DND-41 (cell line): ENCODE data around the gene CDHR3.

Experiments used
- ATAC-seq: fragments of 200-7000 bp; cut with Tn5 transposase; 3 replicates; pipeline ENCODE4 v1.9.1; 2021; ENCODE audit warnings: low read depth; ENCODE audit not compliant: insufficient read depth
- DNase-seq: peaks from one replicate; pipeline ENCODE4 v3.0.0-alpha.2; 2020
- H2AFZ ChIP-seq: 2 replicates; pipeline ENCODE4 v1.6.0; 2012; ENCODE audit warnings: low read depth, low read length
- H3K27ac ChIP-seq: 2 replicates; pipeline ENCODE4 v1.5.1; 2012; ENCODE audit warnings: low read length, inconsistent platforms
- H3K27me3 ChIP-seq: fragments of 200-600 bp; sonication (generic); 2 replicates; pipeline ENCODE4 v1.6.0; 2012; ENCODE audit warnings: low read length, mild to moderate bottlenecking, inconsistent platforms; ENCODE audit not compliant: insufficient read depth, poor library complexity
- H3K36me3 ChIP-seq: 2 replicates; pipeline ENCODE4 v1.5.1; 2012; ENCODE audit warnings: low read length, inconsistent platforms; ENCODE audit not compliant: insufficient read depth
- H3K4me1 ChIP-seq: 2 replicates; pipeline ENCODE4 v1.5.1; 2012; ENCODE audit warnings: mild to moderate bottlenecking, low read length; ENCODE audit not compliant: insufficient read depth
- H3K4me2 ChIP-seq: 2 replicates; pipeline ENCODE4 v1.6.0; 2012; ENCODE audit warnings: mild to moderate bottlenecking, moderate library complexity, low read length, inconsistent platforms; ENCODE audit not compliant: insufficient read depth
- H3K4me3 ChIP-seq, 2 experiments: fragments of 200-600 bp in 1 of 2; shearing (Covaris generic) in 1 of 2; 2 replicates each; pipeline ENCODE4 v1.5.1; 2012 to 2016; ENCODE audit warnings: inconsistent platforms in 2 of 2, low read length in 2 of 2, mild to moderate bottlenecking in 2 of 2, low read depth in 1 of 2, moderate library complexity in 1 of 2
- H3K79me2 ChIP-seq: 2 replicates; pipeline ENCODE4 v1.6.0; 2012; ENCODE audit warnings: low read length, inconsistent platforms; ENCODE audit not compliant: insufficient read depth
- H3K9ac ChIP-seq: 2 replicates; pipeline ENCODE4 v1.6.0; 2012; ENCODE audit warnings: low read depth, mild to moderate bottlenecking, inconsistent platforms, low read length, moderate library complexity
- H3K9me3 ChIP-seq: 2 replicates; pipeline ENCODE4 v1.5.1; 2012; ENCODE audit warnings: low read length, moderate library complexity, mild to moderate bottlenecking, inconsistent platforms; ENCODE audit not compliant: insufficient read depth, severe bottlenecking
- H4K20me1 ChIP-seq: 2 replicates; pipeline ENCODE4 v1.6.0; 2012; ENCODE audit warnings: low read length; ENCODE audit not compliant: insufficient read depth
- EZH2 ChIP-seq: IDR thresholded peaks from 3 replicates; pipeline ENCODE4 v1.6.1; 2012; ENCODE audit warnings: borderline replicate concordance, low read depth, mild to moderate bottlenecking, moderate library complexity, low read length, inconsistent platforms; ENCODE audit not compliant: severe bottlenecking
- TF ChIP-seq, protein P1 (sequence below): IDR thresholded peaks from 2 replicates; pipeline ENCODE4 v1.5.1; 2012; ENCODE audit warnings: borderline replicate concordance, low read length, moderate library complexity, mild to moderate bottlenecking; ENCODE audit not compliant: poor library complexity, severe bottlenecking; ENCODE audit errors: extremely low read depth

Gene CDHR3

GRCh38 chr7:105920766-105921165, 42.3 kb upstream of the CDHR3 start:
- Histone ChIP-seq H3K4me2 (no peak overlapping the region), H3K4me1 (no peaks in the 10 kb centered on the region), H3K9ac (no peak overlapping the region), H2AFZ (no peak overlapping the region), H3K27ac (no peak overlapping the region), H3K27me3 (peaks cover 5% of the 10 kb centered on the region), H3K79me2 (no peaks in the 10 kb centered on the region), H4K20me1 (no peaks in the 10 kb centered on the region), H3K9me3 (peaks cover 13% of the 10 kb centered on the region), H3K4me3 (no peak overlapping the region), H3K36me3 (no peaks in the 10 kb centered on the region)
- no peak for TF ChIP-seq EZH2
- TF ChIP-seq, protein P1, sequence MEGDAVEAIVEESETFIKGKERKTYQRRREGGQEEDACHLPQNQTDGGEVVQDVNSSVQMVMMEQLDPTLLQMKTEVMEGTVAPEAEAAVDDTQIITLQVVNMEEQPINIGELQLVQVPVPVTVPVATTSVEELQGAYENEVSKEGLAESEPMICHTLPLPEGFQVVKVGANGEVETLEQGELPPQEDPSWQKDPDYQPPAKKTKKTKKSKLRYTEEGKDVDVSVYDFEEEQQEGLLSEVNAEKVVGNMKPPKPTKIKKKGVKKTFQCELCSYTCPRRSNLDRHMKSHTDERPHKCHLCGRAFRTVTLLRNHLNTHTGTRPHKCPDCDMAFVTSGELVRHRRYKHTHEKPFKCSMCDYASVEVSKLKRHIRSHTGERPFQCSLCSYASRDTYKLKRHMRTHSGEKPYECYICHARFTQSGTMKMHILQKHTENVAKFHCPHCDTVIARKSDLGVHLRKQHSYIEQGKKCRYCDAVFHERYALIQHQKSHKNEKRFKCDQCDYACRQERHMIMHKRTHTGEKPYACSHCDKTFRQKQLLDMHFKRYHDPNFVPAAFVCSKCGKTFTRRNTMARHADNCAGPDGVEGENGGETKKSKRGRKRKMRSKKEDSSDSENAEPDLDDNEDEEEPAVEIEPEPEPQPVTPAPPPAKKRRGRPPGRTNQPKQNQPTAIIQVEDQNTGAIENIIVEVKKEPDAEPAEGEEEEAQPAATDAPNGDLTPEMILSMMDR = no peak
- no peak for ATAC-seq
- DNase-seq = no peak

DNA sequence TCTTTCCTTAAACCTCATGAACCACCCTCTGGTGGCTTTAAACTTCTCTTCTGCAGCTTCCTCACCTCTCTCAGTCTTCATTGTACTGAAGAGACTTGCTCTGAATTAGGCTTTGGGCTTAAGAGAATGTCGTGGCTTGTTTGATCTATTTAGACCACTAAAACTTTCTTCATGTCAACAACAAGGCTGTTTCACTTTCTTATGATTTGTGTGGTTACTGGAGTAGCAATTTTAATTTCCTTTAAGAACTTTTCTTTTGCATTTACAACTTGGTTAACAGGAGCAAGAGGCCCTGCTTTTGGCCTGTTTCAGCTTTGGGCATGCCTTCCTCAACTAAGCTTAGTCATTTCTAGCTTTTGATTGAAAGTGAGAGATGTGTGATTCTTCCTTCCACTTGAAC, 38.1 kb upstream of the CDHR3 start:
- H4K20me1 ChIP-seq = no peaks in the 10 kb centered on the region
- no peak overlapping the region for H3K9ac ChIP-seq
- no peak for TF ChIP-seq EZH2
- TF ChIP-seq, protein P1 = no peak
- H3K4me3 ChIP-seq = no peak overlapping the region
- H3K4me1 ChIP-seq = no peaks in the 10 kb centered on the region
- no peak overlapping the region for H3K27ac ChIP-seq
- H3K79me2 ChIP-seq = no peaks in the 10 kb centered on the region
- H3K4me2 ChIP-seq = no peak overlapping the region
- no peak overlapping the region for H2AFZ ChIP-seq
- peaks cover 7% of the 10 kb centered on the region for H3K27me3 ChIP-seq
- ATAC-seq (peak; percentile 65), DNase-seq (no peak)
- peaks cover 13% of the 10 kb centered on the region for H3K9me3 ChIP-seq
- no peaks in the 10 kb centered on the region for H3K36me3 ChIP-seq

DNA sequence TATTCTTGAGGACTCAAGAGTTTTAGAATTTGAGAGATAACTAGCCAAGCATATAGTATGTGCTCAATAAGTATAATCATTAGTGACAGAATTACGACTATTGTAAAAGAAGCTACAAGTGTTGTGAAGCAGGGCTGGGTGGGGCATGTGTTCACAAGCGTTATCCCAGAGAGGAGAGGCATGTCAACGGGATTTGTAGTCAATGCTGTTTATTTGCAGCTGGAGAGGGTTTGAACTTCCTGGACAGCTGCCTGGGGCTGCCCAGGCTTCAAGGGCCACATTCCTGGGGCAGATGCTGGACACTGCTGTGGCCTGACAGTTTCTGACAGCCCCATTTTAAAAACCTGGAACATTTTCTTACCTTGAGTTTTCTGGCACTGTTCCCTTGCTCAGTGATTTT, 36.9 kb upstream of the CDHR3 start:
- H3K4me2 ChIP-seq = no peak overlapping the region

More for the DNA sequence above, 36.9 kb upstream of the CDHR3 start:
- Histone ChIP-seq H3K27me3 (peaks cover 10% of the 10 kb centered on the region), H3K4me1 (no peaks in the 10 kb centered on the region), H3K9me3 (peaks cover 13% of the 10 kb centered on the region), H3K27ac (no peak overlapping the region), H3K4me3 (no peak overlapping the region), H4K20me1 (no peaks in the 10 kb centered on the region), H3K79me2 (no peaks in the 10 kb centered on the region), H3K9ac (no peak overlapping the region), H2AFZ (no peak overlapping the region), H3K36me3 (no peaks in the 10 kb centered on the region)
- ATAC-seq (no peak), DNase-seq (no peak)
- no peak for TF ChIP-seq EZH2
- TF ChIP-seq, protein P1 = no peak
